CD8-positive, alpha-beta memory T cell (primary cell): ENCODE measurements around the gene TSPOAP1. TPM values are rescaled to one million over a fixed set of nuclear protein-coding genes. Genes with fewer than 3 reads are reported as not detected.
A peak's percentile ranks its signal among the peaks of the same experiment; 100 is the strongest.
"Not testable (repeated sequence)": the region's sequence is repeated elsewhere in the genome, so short reads cannot be mapped to it uniquely, and the experiment has no call there.

Source experiments
- CTCF ChIA-PET: fragments of 350-600 bp; sonication (Branson Sonifier 250); formaldehyde crosslinking; loops from one replicate; lab custom pipeline; 2021; ENCODE audit warnings: antibody characterized with exemption; lab: Charles Lee
- POLR2A ChIA-PET: fragments of 350-600 bp; sonication (Branson Sonifier 250); formaldehyde crosslinking; loops from one replicate; lab custom pipeline; 2021; ENCODE audit warnings: antibody characterized with exemption; lab: Charles Lee
- DNase-seq, 5 donors: peaks; one replicate each; pipeline versions ENCODE4 v3.0.0 to v3.0.0-alpha.2; 2020 to 2022; ENCODE audit warnings: mixed read lengths in 1 of 5
- H3K27ac ChIP-seq: one replicate; pipeline ENCODE4 v1.7.0; 2013; ENCODE audit warnings: low read depth, mild to moderate bottlenecking, low read length, moderate library complexity
- H3K27me3 ChIP-seq: 2 replicates; pipeline ENCODE4 v1.7.0; 2013; ENCODE audit warnings: low read length, mild to moderate bottlenecking; ENCODE audit not compliant: insufficient read depth, poor library complexity, severe bottlenecking
- H3K36me3 ChIP-seq: 2 replicates; pipeline ENCODE4 v1.7.0; 2013; ENCODE audit warnings: mild to moderate bottlenecking, low read length, moderate library complexity; ENCODE audit not compliant: insufficient read depth
- H3K4me1 ChIP-seq: 2 replicates; pipeline ENCODE4 v1.7.0; 2013; ENCODE audit warnings: mild to moderate bottlenecking, low read length, moderate library complexity; ENCODE audit not compliant: insufficient read depth
- H3K4me3 ChIP-seq: 2 replicates; pipeline ENCODE4 v1.7.0; 2013; ENCODE audit warnings: mild to moderate bottlenecking, low read length
- H3K9me3 ChIP-seq: 2 replicates; pipeline ENCODE4 v1.7.0; 2013; ENCODE audit warnings: mild to moderate bottlenecking, low read length
- H3K27ac Mint-ChIP-seq, 8 donors: one replicate each; pipeline ENCODE4 v1.8.0; 2020 to 2021; ENCODE audit warnings: mixed read lengths in 8 of 8, mild to moderate bottlenecking in 6 of 8, inconsistent platforms in 3 of 8, moderate library complexity in 3 of 8
- H3K27me3 Mint-ChIP-seq, 2 donors: one replicate each; pipeline ENCODE4 v1.8.0; 2020 to 2021; ENCODE audit warnings: mixed read lengths in 2 of 2, mild to moderate bottlenecking in 1 of 2, moderate library complexity in 1 of 2
- H3K36me3 Mint-ChIP-seq, 3 donors: one replicate each; pipeline ENCODE4 v1.8.0; 2020 to 2021; ENCODE audit warnings: mixed read lengths in 3 of 3, inconsistent platforms in 1 of 3, mild to moderate bottlenecking in 1 of 3
- H3K4me1 Mint-ChIP-seq, 3 donors: one replicate each; pipeline ENCODE4 v1.8.0; 2020 to 2021; ENCODE audit warnings: mixed read lengths in 3 of 3, inconsistent platforms in 1 of 3, mild to moderate bottlenecking in 1 of 3
- H3K4me3 Mint-ChIP-seq, 7 donors: one replicate each; pipeline ENCODE4 v1.8.0; 2020 to 2021; ENCODE audit warnings: mixed read lengths in 7 of 7, mild to moderate bottlenecking in 6 of 7, moderate library complexity in 4 of 7, inconsistent platforms in 2 of 7
- H3K9me3 Mint-ChIP-seq, 5 donors: one replicate each; pipeline ENCODE4 v1.8.0; 2020 to 2022; ENCODE audit warnings: mixed read lengths in 5 of 5, mild to moderate bottlenecking in 3 of 5, moderate library complexity in 2 of 5, inconsistent platforms in 1 of 5
- polyA plus RNA-seq: library from polyadenylated mRNA; unstranded; fragments of 300-500 nt; fragmentation: Illumina TruSeq; gene quantifications from one replicate; pipeline ENCODE4 v1.2.3, GENCODE V29; 2021
- total RNA-seq, 2 experiments: library from RNA; stranded (reverse); gene quantifications; one replicate each; pipeline ENCODE4 v1.2.3, GENCODE V29; 2021

TSPOAP1 gene
- total and polyA plus RNA-seq, 3 experiments from 2014 or later: 4.0 to 15.0 (median 14.4) TPM

- Histone ChIP-seq H3K27me3 (no peaks in the 10 kb centered on the region), H3K9me3 (no peaks in the 10 kb centered on the region), H3K27ac (peak overlapping the region; percentile 41), H3K36me3 (peaks cover 28% of the 10 kb centered on the region), H3K4me3 (peak overlapping the region; percentile 86), H3K4me1 (peaks cover 91% of the 10 kb centered on the region)
- H3K9me3 Mint-ChIP-seq: no peaks in the 10 kb centered on the region
- peaks cover 0 to 2% of the 10 kb centered on the region in 2 donors for H3K27me3 Mint-ChIP-seq
- H3K27ac Mint-ChIP-seq: peak overlapping the region; percentile 92 to 100 (median 99)
- ChIA-PET CTCF (interaction anchor here (0.8 to 13.8 kb wide), 7 partner anchors 9 to 171 kb away, joined by 3 to 504 read pairs (median 23); partner anchors contain the start of genes RNF43, SUPT4H1 and TSPOAP1), POLR2A (interaction anchor here (1.5 to 12.2 kb wide), 3 partner anchors 9 to 25 kb away, joined by 8 to 491 read pairs (median 72); partner anchors contain the start of genes SUPT4H1 and TSPOAP1)
- H3K4me3 Mint-ChIP-seq: peak overlapping the region; percentile 86 to 100 (median 95)
- peaks cover 3 to 67% (median 26%) of the 10 kb centered on the region in 3 donors for H3K36me3 Mint-ChIP-seq
- peaks cover 79 to 99% (median 98%) of the 10 kb centered on the region in 3 donors for H3K4me1 Mint-ChIP-seq
- DNase-seq: no peak
Measured at GRCh38 chr17:58343131-58343530, 14.5 kb upstream of the TSPOAP1 start.

GRCh38 chr17:58341861-58342475, 13.4 kb upstream of the TSPOAP1 start:
- Mint-ChIP-seq H3K4me1 (peaks cover 77 to 97% (median 96%) of the 10 kb centered on the region in 3 donors), H3K4me3 (peak overlapping the region; percentile 86 to 100 (median 95)), H3K27ac (peak overlapping the region; percentile 92 to 100 (median 99)), H3K27me3 (peaks cover 0 to 2% of the 10 kb centered on the region in 2 donors), H3K36me3 (peaks cover 3 to 67% (median 22%) of the 10 kb centered on the region in 3 donors), H3K9me3 (no peaks in the 10 kb centered on the region)
- H3K4me3 ChIP-seq: peak overlapping the region; percentile 62
- H3K27me3 ChIP-seq: no peaks in the 10 kb centered on the region
- H3K4me1 ChIP-seq: peaks cover 85% of the 10 kb centered on the region
- H3K9me3 ChIP-seq: no peaks in the 10 kb centered on the region
- CTCF ChIA-PET: interaction anchor here (8.5 to 13.8 kb wide), 3 partner anchors 8 to 21 kb away, joined by 90 to 504 read pairs (median 164); partner anchors contain the start of genes SUPT4H1 and TSPOAP1
- H3K27ac ChIP-seq: no peak overlapping the region
- POLR2A ChIA-PET: interaction anchor here (4.6 to 12.2 kb wide), 3 partner anchors 10 to 24 kb away, joined by 72 to 491 read pairs (median 108); partner anchors contain the start of genes SUPT4H1 and TSPOAP1
- peaks cover 16% of the 10 kb centered on the region for H3K36me3 ChIP-seq
- peak in 1 of 5 donors; percentile 49 for DNase-seq

GRCh38 chr17:58341136-58341860, 12.7 kb upstream of the TSPOAP1 start:
- Histone ChIP-seq H3K36me3 (peaks cover 11% of the 10 kb centered on the region), H3K4me3 (peak overlapping the region; percentile 62), H3K4me1 (peaks cover 85% of the 10 kb centered on the region)
- peak overlapping the region; percentile 92 to 100 (median 99) for H3K27ac Mint-ChIP-seq
- not testable (repeated sequence) for H3K27ac ChIP-seq, H3K9me3 ChIP-seq, H3K27me3 ChIP-seq, H3K9me3 Mint-ChIP-seq, DNase-seq, H3K27me3 Mint-ChIP-seq
- ChIA-PET POLR2A (interaction anchor here (0.6 to 12.2 kb wide), 6 partner anchors 10 to 1209 kb away, joined by 3 to 491 read pairs (median 38); partner anchors contain the start of genes SUPT4H1 and TSPOAP1), CTCF (interaction anchor here (1.8 to 13.8 kb wide), 4 partner anchors 7 to 146 kb away, joined by 4 to 504 read pairs (median 127); partner anchors contain the start of genes HSF5, SUPT4H1 and TSPOAP1)
- H3K4me1 Mint-ChIP-seq: peaks cover 83 to 97% (median 97%) of the 10 kb centered on the region in 3 donors
- peaks cover 3 to 64% (median 21%) of the 10 kb centered on the region in 3 donors for H3K36me3 Mint-ChIP-seq
- H3K4me3 Mint-ChIP-seq: peak overlapping the region; percentile 92 to 100 (median 95)

GRCh38 chr17:58340405-58340876, 11.8 kb upstream of the TSPOAP1 start:
- CTCF ChIA-PET: interaction anchor here (1.8 to 13.8 kb wide), 4 partner anchors 6 to 147 kb away, joined by 4 to 504 read pairs (median 127); partner anchors contain the start of genes HSF5, SUPT4H1 and TSPOAP1
- Mint-ChIP-seq H3K9me3 (no peaks in the 10 kb centered on the region), H3K36me3 (peaks cover 3 to 58% (median 17%) of the 10 kb centered on the region in 3 donors), H3K4me3 (peak overlapping the region; percentile 89 to 100 (median 95)), H3K27me3 (peaks cover 0 to 2% of the 10 kb centered on the region in 2 donors), H3K4me1 (peaks cover 85 to 97% (median 97%) of the 10 kb centered on the region in 3 donors), H3K27ac (peak overlapping the region; percentile 93 to 100 (median 98))
- Histone ChIP-seq H3K4me1 (peaks cover 85% of the 10 kb centered on the region), H3K4me3 (peak overlapping the region; percentile 98), H3K36me3 (peaks cover 2% of the 10 kb centered on the region), H3K9me3 (no peaks in the 10 kb centered on the region), H3K27ac (peak overlapping the region; percentile 96), H3K27me3 (no peaks in the 10 kb centered on the region)
- no peak for DNase-seq
- POLR2A ChIA-PET: interaction anchor here (0.6 to 12.2 kb wide), 4 partner anchors 9 to 34 kb away, joined by 3 to 491 read pairs (median 58); partner anchors contain the start of genes SUPT4H1 and TSPOAP1

- Mint-ChIP-seq H3K9me3 (no peaks in the 10 kb centered on the region), H3K4me1 (peaks cover 84 to 97% (median 95%) of the 10 kb centered on the region in 3 donors), H3K36me3 (peaks cover 3 to 52% (median 13%) of the 10 kb centered on the region in 3 donors), H3K4me3 (peak overlapping the region; percentile 89 to 100 (median 95)), H3K27ac (peak overlapping the region; percentile 93 to 100 (median 98)), H3K27me3 (peaks cover 0 to 2% of the 10 kb centered on the region in 2 donors)
- no peaks in the 10 kb centered on the region for H3K27me3 ChIP-seq
- peaks cover 85% of the 10 kb centered on the region for H3K4me1 ChIP-seq
- H3K4me3 ChIP-seq: peak overlapping the region; percentile 98
- H3K27ac ChIP-seq: peak overlapping the region; percentile 96
- no peaks in the 10 kb centered on the region for H3K36me3 ChIP-seq
- CTCF ChIA-PET: interaction anchor here (1.4 to 13.8 kb wide), 5 partner anchors 6 to 148 kb away, joined by 4 to 504 read pairs (median 90); partner anchors contain the start of genes HSF5, SUPT4H1 and TSPOAP1
- no peaks in the 10 kb centered on the region for H3K9me3 ChIP-seq
- DNase-seq: no peak
- POLR2A ChIA-PET: interaction anchor here (5.5 to 12.2 kb wide), 3 partner anchors 8 to 22 kb away, joined by 47 to 491 read pairs (median 108); partner anchors contain the start of genes SUPT4H1 and TSPOAP1
Measured at GRCh38 chr17:58339755-58340404, 11.3 kb upstream of the TSPOAP1 start.

GRCh38 chr17:58338841-58339754, 10.5 kb upstream of the TSPOAP1 start:
- Mint-ChIP-seq H3K4me1 (peaks cover 84 to 97% (median 95%) of the 10 kb centered on the region in 3 donors), H3K4me3 (peak overlapping the region; percentile 89 to 100 (median 95)), H3K9me3 (no peaks in the 10 kb centered on the region), H3K27ac (peak overlapping the region; percentile 93 to 100 (median 98)), H3K27me3 (peaks cover 0 to 2% of the 10 kb centered on the region in 2 donors), H3K36me3 (peaks cover 3 to 48% (median 10%) of the 10 kb centered on the region in 3 donors)
- Histone ChIP-seq H3K9me3 (no peaks in the 10 kb centered on the region), H3K4me3 (peak overlapping the region; percentile 98), H3K36me3 (no peaks in the 10 kb centered on the region), H3K27me3 (no peaks in the 10 kb centered on the region), H3K27ac (peak overlapping the region; percentile 96), H3K4me1 (peaks cover 89% of the 10 kb centered on the region)
- peak in 2 of 5 donors; percentile 34 to 61 for DNase-seq
- POLR2A ChIA-PET: interaction anchor here (5.5 to 12.2 kb wide), 3 partner anchors 8 to 21 kb away, joined by 47 to 491 read pairs (median 108); partner anchors contain the start of genes SUPT4H1 and TSPOAP1
- CTCF ChIA-PET: interaction anchor here (1.4 to 13.8 kb wide), 4 partner anchors 13 to 149 kb away, joined by 4 to 504 read pairs (median 48); partner anchors contain the start of genes HSF5, SUPT4H1 and TSPOAP1
